H1 (cell line): ENCODE results near the gene GDF2. TPM values are rescaled to one million over a fixed set of nuclear protein-coding genes. Genes with fewer than 3 reads are reported as not detected.

Source experiments
- JUND ChIP-seq: IDR thresholded peaks from 2 replicates; pipeline ENCODE4 v1.6.1; 2011; ENCODE audit warnings: mild to moderate bottlenecking, improper control_type of control experiment, low read length
- KDM1A ChIP-seq: fragments of 200-600, 300-600 bp; sonication (generic); IDR thresholded peaks from 2 replicates; pipeline ENCODE4 v1.7.1; 2016; ENCODE audit warnings: mild to moderate bottlenecking, low read length, borderline replicate concordance
- KDM5A ChIP-seq: fragments of 200-600 bp; IDR thresholded peaks from 2 replicates; pipeline ENCODE4 v1.7.1; 2012; ENCODE audit warnings: mild to moderate bottlenecking, low read length, inconsistent platforms, mixed read lengths
- POLR2AphosphoS5 ChIP-seq: IDR thresholded peaks from 2 replicates; pipeline ENCODE4 v1.6.1; 2011; ENCODE audit warnings: low read depth, low read length
- polyA plus RNA-seq, 7 experiments: library from polyadenylated mRNA; depleted of rRNA in 3 of 7; stranded (reverse) in 5 of 7; unstranded in 2 of 7; fragments of >200 nt in 5 of 7; fragments of 200-250 nt in 2 of 7; gene quantifications; 1 replicate in 5 of 7; 2 replicates in 1 of 7; 4 replicates in 1 of 7; pipeline versions ENCODE4 v1.2.1 to v1.2.3, GENCODE V29; 2011 to 2013; ENCODE audit warnings: missing spikeins in 2 of 7, mixed read lengths in 2 of 7
- total RNA-seq: library from RNA; stranded (reverse); fragmentation: NEBNext Ultra II Directional; extraction: Animal tissue kit (Norgen Biotek cat#: 25700); gene quantifications from 2 replicates; pipeline ENCODE4 v1.2.1, GENCODE V29; 2021
- TF ChIP-seq, protein P1 (sequence below): fragments of 300-600 bp; sonication (generic); IDR thresholded peaks from 2 replicates; pipeline ENCODE4 v1.7.1; 2012; ENCODE audit warnings: low read length, moderate library complexity, mild to moderate bottlenecking, inconsistent platforms; ENCODE audit not compliant: insufficient replicate concordance

GDF2 gene
- total and polyA plus RNA-seq, 2 of the 8 experiments (the other 6 are each of a cell fraction or from before 2014, with no cell fraction given) = not detected

DNA sequence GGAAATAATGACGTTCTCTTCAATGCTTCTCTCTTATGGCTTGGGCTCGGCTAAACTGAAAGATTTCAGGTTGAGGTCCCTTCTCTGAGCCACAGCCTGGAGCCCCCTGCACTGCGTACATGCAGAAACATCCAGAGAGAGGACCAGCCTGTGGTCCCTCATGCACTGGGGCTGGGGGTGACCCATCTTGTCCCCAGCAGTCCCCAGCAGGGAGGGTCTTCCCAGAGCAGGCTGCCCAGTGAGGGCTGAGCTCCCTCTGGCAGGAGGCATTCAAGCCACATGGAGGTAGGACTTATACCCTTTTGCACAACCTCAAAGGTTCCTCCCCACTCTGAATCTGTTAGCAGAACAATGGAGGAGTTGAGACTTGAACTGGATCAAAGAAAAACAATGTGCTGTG lies 14.9 kb upstream of the GDF2 start (continued):
- TF ChIP-seq, protein P1, sequence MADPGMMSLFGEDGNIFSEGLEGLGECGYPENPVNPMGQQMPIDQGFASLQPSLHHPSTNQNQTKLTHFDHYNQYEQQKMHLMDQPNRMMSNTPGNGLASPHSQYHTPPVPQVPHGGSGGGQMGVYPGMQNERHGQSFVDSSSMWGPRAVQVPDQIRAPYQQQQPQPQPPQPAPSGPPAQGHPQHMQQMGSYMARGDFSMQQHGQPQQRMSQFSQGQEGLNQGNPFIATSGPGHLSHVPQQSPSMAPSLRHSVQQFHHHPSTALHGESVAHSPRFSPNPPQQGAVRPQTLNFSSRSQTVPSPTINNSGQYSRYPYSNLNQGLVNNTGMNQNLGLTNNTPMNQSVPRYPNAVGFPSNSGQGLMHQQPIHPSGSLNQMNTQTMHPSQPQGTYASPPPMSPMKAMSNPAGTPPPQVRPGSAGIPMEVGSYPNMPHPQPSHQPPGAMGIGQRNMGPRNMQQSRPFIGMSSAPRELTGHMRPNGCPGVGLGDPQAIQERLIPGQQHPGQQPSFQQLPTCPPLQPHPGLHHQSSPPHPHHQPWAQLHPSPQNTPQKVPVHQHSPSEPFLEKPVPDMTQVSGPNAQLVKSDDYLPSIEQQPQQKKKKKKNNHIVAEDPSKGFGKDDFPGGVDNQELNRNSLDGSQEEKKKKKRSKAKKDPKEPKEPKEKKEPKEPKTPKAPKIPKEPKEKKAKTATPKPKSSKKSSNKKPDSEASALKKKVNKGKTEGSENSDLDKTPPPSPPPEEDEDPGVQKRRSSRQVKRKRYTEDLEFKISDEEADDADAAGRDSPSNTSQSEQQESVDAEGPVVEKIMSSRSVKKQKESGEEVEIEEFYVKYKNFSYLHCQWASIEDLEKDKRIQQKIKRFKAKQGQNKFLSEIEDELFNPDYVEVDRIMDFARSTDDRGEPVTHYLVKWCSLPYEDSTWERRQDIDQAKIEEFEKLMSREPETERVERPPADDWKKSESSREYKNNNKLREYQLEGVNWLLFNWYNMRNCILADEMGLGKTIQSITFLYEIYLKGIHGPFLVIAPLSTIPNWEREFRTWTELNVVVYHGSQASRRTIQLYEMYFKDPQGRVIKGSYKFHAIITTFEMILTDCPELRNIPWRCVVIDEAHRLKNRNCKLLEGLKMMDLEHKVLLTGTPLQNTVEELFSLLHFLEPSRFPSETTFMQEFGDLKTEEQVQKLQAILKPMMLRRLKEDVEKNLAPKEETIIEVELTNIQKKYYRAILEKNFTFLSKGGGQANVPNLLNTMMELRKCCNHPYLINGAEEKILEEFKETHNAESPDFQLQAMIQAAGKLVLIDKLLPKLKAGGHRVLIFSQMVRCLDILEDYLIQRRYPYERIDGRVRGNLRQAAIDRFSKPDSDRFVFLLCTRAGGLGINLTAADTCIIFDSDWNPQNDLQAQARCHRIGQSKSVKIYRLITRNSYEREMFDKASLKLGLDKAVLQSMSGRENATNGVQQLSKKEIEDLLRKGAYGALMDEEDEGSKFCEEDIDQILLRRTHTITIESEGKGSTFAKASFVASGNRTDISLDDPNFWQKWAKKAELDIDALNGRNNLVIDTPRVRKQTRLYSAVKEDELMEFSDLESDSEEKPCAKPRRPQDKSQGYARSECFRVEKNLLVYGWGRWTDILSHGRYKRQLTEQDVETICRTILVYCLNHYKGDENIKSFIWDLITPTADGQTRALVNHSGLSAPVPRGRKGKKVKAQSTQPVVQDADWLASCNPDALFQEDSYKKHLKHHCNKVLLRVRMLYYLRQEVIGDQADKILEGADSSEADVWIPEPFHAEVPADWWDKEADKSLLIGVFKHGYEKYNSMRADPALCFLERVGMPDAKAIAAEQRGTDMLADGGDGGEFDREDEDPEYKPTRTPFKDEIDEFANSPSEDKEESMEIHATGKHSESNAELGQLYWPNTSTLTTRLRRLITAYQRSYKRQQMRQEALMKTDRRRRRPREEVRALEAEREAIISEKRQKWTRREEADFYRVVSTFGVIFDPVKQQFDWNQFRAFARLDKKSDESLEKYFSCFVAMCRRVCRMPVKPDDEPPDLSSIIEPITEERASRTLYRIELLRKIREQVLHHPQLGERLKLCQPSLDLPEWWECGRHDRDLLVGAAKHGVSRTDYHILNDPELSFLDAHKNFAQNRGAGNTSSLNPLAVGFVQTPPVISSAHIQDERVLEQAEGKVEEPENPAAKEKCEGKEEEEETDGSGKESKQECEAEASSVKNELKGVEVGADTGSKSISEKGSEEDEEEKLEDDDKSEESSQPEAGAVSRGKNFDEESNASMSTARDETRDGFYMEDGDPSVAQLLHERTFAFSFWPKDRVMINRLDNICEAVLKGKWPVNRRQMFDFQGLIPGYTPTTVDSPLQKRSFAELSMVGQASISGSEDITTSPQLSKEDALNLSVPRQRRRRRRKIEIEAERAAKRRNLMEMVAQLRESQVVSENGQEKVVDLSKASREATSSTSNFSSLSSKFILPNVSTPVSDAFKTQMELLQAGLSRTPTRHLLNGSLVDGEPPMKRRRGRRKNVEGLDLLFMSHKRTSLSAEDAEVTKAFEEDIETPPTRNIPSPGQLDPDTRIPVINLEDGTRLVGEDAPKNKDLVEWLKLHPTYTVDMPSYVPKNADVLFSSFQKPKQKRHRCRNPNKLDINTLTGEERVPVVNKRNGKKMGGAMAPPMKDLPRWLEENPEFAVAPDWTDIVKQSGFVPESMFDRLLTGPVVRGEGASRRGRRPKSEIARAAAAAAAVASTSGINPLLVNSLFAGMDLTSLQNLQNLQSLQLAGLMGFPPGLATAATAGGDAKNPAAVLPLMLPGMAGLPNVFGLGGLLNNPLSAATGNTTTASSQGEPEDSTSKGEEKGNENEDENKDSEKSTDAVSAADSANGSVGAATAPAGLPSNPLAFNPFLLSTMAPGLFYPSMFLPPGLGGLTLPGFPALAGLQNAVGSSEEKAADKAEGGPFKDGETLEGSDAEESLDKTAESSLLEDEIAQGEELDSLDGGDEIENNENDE = no peak
- TF ChIP-seq KDM1A = no peak
- TF ChIP-seq KDM5A = no peak
- TF ChIP-seq JUND = no peak
- no peak for TF ChIP-seq POLR2AphosphoS5
- TF ChIP-seq, all 59 proteins: peak for 0
